GM10847 (cell line): ENCODE data around the gene FUCA1.
A peak's percentile ranks its signal among the peaks of the same experiment; 100 is the strongest.

ENCODE experiments used
- POLR2A ChIP-seq: IDR thresholded peaks from 2 replicates; pipeline ENCODE4 v1.6.1; 2011; ENCODE audit not compliant: insufficient read length; ENCODE audit errors: extremely low read depth

The FUCA1 gene

GRCh38 chr1:23816361-23816760, 51.7 kb downstream of the FUCA1 start:
- TF ChIP-seq POLR2A: no peak

- TF ChIP-seq POLR2A: no peak
These were observed 54.1 kb downstream of the FUCA1 start for GRCh38 chr1:23814016-23814415.

GRCh38 chr1:23810818-23811540, 57.1 kb downstream of the FUCA1 start:
- TF ChIP-seq POLR2A: no peak

- TF ChIP-seq POLR2A: no peak
These were observed 58.3 kb downstream of the FUCA1 start for GRCh38 chr1:23809751-23810171.

GRCh38 chr1:23807453-23807852, 60.6 kb downstream of the FUCA1 start:
- TF ChIP-seq POLR2A: no peak

GRCh38 chr1:23806280-23806679, 61.8 kb downstream of the FUCA1 start:
- no peak for TF ChIP-seq POLR2A

GRCh38 chr1:23805025-23805424, 63.1 kb downstream of the FUCA1 start:
- TF ChIP-seq POLR2A: no peak

GRCh38 chr1:23804183-23804835, 63.8 kb downstream of the FUCA1 start:
- TF ChIP-seq POLR2A: no peak

- no peak for TF ChIP-seq POLR2A
These were observed 64.4 kb downstream of the FUCA1 start for GRCh38 chr1:23803674-23804073.

DNA sequence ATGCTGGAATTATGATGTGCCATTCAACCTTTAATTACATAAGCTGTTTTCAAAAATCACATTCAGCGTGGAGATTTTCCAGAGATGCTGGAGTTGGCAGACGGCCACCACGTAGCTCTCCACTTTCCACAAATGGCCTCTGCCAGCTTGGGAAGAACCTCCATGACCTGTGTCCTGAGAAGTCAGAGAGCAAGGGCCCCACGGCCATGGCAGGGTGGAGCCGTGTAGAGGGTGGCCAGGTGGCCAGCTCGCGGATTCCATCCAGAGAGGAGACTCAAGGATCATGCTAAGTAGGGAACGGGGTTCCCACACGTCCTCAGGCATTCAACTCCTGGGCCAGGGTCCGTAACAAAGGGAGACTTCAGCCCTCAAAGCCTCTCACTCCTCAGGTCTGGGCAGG, 66.2 kb downstream of the FUCA1 start:
- TF ChIP-seq POLR2A: no peak

GRCh38 chr1:23801338-23801748, 66.7 kb downstream of the FUCA1 start:
- no peak for TF ChIP-seq POLR2A

DNA sequence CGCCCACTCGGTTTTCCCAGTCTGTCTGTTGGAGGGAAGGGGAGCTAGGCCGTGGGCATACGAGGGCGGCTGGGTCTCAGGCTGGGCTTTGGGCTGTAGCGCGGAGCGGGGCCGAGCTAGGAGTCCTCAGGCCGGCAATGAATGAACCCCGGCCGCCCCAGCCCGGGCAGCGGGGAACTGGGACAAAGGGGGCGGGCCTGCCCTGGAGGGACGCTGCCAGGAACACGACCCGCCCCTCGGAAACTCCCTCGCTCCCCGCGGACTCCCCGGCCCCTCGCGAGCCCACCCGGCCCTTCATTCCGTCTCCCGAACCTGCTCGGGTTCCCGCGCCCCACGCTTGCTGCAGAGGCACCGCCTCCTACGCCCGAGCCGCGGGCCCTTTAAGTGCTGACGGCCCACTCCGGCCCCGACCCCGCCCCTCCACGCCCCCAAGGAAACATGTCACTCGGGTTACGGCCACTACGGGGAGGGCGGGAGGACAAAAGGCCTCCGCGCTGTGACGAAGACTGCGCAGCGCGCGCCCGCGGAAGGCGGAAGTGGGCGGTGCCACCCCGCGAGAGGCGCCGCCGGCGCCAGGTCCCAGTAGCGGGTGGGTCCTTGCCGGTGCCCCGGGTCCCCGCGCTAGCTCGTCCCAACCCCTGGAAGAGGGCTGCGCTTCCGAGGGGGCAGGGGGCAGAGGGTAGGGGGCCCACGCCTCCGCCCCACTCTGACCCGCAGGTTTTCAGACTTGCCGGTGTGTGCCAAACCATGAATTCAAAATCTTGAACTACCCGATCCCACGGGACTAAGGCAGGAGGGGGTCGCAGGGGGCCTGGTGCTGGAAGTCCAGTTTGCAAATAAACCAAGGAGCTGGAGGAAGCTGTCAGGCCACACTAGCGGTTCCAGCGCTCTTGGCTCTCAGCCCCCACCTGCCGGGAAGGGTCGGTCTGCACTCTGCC, 67.4 kb downstream of the FUCA1 start, which contains the start of gene GALE:
GALE (minus strand) TSS at position 355 of the 938 bp plus-strand sequence. CDS start 1,747 bp downstream, outside the sequence.
- TF ChIP-seq POLR2A: peak; percentile 84

GRCh38 chr1:23799570-23800399, 68.3 kb downstream of the FUCA1 start:
- TF ChIP-seq POLR2A: no peak

GRCh38 chr1:23799255-23799569, 68.9 kb downstream of the FUCA1 start:
- no peak for TF ChIP-seq POLR2A

GRCh38 chr1:23798662-23799142, 69.4 kb downstream of the FUCA1 start:
- no peak for TF ChIP-seq POLR2A
